Fibroblast of skin of left quadriceps (primary cell): ENCODE measurements around the gene PRDM16.

Source experiments
- DNase-seq, 2 experiments: peaks; one replicate each; pipeline ENCODE4 v3.0.0-alpha.2; 2013; ENCODE audit warnings: low read depth in 2 of 2

PRDM16 gene

DNA sequence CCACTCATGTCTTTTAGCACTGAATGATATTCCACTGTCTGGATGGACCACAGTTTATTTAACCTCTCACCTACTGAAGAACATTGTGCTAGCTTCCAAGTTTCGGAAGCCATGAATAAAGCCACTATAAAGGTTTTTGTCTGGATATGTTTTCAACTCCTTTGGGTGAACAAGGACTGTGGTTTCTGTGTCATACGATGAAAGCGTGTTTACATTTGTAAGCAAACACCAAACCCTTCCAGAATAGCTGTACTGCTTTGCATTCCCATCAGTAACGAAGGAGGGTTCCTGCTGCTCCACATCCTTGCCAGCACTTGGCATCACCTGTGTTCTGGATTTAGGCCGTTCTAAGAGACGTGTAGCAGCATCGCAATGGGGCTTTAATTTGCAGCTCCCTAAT lies 374.8 kb downstream of the PRDM16 start:
- DNase-seq, result no peak

DNA sequence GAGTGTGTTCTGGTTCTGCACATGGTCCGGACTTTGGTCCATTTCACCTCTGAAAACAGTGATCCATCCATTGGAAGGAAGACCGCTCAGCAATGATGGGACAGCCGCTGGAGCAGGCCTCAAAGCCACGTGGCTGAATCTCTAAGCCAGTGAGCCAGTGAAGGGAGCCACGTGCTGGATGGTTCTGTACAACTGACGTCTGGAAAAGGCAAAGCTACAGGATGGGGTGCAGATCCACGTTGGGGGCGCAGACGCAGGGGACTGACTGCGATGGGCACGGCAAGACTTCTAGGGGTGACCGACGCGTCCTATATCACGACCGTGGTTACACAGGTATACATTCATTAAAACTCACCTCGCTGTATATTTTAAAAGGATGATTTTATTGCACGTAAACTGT lies 375.3 kb downstream of the PRDM16 start:
- DNase-seq, result no peak

DNA sequence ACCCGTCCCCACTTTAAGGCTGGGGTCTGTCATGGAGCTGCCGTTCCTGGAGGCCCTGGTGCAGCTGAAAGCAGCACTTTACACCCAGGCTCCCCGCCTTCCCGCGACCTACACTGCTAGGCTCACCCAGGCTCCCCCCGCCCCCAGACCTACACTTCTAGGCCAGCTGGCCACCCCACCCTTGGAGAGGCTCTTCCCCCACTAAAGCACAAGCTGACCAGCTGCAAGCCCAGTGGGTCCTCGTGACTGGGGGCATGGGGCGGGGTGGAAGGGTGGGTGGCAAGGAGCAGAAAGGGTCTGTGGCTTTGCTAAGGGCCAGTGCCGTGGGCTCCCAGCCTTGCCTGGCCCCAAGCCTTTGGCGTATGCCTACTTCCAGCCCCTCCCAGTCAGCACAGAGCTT lies 375.7 kb downstream of the PRDM16 start:
- DNase-seq, result no peak

DNA sequence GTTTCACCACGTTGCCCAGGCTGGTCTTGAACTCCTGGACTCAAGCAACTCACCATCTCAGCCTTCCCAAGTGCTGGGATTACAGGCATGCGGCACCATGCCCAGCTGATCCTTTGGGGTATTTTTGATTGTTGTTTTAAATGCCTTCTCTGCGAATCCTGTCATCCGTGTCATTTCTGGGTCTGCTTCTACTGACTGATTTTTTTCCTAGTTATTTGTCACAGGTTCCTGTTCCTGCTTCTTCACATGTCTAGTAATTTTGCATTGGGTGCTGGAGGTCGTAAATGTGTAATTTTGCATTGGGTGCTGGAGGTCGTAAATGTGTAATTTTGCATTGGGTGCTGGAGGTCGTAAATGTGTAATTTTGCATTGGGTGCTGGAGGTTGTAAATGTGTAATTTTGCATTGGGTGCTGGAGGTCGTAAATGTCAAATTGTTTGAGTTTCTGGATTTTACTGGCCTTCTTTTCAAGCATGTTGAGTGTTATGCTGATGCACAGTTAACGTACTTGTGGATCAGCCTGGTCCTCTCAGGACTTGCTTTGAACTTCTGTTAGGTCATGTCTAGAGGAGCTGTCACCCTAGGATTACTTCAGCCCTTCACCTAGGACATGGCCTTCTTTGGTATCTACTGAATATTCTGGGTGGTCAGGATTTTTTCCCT lies 381.3 kb downstream of the PRDM16 start:
- DNase-seq, result no peak

DNA sequence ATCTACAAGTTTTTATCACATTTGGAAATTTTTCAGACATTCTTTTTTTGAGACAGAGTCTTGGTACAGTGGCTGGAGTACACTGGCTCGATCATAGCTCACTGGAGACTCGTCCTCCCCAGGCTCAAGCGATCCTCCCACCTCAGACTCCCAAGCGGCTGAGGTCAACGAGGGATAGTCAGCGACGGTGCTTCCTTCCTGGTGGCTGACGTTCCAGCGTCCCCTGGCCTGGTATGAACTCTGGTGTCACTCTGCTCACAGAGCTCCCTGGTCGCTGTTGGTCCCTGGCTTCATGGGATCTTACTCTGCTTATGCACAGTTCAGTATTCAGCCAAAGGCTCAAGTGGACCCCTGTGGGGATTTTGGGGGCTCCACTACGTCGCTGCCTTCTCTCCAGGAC lies 382.0 kb downstream of the PRDM16 start:
- DNase-seq, result no peak

DNA sequence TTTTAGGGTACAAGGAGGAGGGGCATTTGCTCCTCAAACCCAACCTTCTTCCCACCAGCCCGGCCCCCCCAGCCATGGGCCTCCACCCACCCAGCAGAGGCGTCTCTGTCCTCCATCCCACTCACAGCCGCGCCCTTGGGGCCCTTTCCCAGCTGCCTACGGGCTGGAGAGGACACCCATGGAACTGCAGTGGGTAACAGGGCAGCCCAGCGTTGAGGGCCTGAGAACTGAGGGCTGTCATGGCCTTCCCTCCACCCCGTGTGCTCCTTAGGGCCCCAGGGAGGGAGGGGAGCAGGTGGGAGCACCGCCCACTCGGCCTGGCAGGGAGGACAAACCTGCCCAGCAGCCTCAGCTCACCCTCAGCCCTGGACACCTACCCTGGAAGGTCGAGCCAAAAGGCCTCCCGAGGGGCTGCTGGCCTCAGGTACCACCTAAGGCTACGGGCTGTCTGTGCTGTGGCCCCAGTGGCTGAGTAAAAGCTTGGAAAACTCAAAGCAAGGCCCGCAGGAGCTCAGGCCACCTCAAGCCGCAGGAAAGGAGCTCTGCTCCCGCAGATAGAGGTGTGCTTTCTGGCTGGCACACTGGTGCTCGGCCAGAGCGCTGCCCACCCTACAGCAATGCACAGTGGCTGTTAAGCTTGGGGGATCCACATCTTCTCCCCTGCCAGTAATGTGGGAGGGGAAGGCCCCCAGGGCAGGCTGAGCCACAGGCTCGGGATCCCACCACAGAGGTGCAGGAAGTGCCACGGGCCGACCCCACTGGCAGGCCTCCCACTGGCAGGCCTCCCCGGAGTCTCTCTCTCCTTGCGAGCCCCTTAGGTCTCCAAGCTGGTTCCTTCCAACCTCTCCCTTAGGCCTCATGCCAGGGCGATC lies 383.2 kb downstream of the PRDM16 start:
- no peak for DNase-seq

DNA sequence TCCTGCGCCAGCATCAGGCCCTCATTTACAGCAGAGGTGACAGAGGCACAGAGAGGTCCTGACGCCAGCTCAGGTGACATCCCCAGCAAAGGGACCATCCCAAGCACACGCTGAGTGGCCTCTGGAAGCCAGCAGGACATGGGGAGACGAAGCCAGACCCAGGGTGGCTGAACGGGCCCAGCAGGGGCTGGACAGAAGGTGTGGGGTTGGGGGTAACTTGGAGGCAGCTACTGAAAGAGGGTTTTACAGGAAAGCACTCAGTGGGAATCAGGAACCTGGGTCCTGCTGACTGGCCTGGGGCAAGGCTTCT lies 383.8 kb downstream of the PRDM16 start:
- DNase-seq, result no peak

DNA sequence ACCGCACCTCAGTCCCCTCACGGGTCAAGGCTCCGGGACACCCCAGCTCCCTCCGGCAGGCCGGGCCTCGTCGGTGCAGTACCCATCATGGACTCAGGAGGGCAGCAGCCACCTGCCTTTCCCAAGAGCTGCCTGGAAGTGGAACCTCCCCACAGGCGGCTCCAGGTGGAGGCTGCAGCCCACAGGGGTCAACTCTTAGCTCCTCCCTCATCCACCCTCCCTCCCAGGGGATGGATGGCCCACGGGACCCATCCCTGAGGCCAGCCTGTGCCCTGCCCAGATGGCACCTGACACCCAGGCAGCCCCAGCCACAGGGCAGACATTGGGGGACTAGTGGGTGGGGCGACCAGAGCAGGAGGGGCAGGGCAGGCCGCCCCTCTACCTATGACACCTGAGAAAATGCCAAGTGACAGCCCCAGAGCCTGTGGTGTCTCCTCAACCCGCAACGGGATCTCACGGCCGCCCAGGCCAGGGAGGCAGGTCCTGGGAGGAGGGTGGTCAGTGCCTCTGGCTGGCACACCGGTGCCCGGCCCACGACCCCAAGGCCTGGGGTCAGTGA lies 384.3 kb downstream of the PRDM16 start:
- peak; percentile 5 to 10 for DNase-seq

DNA sequence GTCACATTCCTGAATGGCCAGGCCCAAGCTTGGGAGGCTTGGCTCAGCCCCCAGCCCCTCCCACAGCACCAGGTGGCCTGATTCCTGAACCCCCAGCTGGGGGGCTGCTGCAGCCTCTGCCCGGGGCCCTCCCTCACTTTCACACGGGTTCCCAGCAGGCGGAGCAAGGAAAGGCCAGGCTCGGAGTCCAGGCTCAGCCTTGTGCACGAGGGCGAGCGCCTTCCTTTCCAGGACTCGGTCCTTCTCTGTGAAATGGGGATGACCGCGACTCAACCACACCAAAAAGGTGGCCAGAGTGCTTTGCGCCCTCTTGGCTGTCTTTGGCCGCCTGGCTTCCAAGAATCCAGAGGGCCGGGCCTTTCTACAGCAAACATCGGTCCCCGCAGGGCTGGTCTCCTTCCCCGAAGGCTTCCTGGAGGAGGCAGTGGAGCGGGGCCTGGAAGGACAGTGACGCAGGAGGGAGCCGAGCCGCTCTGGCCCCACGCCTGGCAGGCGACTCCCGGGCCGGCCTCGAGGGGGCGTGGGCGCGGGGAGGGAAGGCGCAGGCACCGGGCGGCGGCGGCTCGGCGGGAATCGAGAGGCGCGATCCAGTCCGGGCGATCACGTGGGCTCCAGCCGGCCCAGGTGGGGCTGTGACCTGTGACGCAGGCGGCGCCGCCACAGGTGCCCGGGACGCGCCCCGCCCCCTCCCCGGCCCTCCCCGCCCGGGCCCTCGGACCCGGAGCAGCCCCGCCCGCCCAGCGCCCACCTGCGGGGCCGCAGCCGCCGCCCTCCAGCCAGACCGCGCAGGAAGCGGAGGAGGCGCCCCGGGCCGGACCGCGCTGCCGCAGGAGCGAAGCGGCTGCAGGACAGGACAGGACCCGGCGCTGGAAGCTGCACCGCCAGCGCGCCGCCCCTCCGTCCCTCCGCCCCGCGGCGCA lies 385.1 kb downstream of the PRDM16 start, which contains the start of gene ARHGEF16:
ARHGEF16 (plus strand) TSS at position 775 of the 920 bp plus-strand sequence. CDS start 8,420 bp downstream, outside the sequence.
- DNase-seq, result no peak

DNA sequence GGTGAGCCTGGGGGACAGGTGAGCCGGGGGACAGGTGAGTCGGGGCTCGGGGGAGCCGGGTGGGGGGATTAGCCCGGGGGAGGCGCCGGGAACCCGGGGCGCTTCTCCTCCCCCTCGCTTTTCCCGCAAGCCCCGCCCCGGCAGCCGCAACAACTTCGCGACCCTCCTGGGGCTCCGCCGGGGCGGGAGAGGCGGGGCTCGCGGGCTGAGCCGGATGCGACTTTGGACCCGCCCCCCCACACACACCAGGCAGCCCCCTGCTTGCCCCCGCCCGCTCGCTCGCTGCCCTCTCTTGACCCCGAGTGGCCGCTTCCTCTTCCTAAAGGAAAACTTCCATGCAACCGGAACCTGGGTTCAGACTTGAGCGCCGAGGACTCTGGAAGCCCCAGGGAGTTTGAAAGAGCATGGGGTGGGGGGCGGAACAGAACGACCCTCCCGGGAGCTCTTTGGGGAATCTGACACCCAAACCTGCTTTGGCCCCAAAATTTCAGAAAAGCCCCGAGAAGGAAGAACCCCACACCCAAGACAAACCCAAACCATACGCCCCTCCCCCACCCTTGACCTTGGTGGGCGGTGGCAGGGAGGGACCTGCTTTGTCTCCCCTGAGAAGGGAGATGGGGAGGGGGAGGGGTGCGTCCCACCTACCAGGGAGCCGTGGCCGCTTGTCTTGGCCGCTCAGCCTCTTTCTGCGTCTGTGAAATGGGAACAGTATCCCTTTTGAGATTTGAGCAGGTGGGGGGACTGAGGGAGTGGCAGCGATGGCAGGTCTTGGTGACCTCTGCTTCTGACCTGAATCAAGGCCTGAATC lies 386.0 kb downstream of the PRDM16 start:
- DNase-seq, result no peak

DNA sequence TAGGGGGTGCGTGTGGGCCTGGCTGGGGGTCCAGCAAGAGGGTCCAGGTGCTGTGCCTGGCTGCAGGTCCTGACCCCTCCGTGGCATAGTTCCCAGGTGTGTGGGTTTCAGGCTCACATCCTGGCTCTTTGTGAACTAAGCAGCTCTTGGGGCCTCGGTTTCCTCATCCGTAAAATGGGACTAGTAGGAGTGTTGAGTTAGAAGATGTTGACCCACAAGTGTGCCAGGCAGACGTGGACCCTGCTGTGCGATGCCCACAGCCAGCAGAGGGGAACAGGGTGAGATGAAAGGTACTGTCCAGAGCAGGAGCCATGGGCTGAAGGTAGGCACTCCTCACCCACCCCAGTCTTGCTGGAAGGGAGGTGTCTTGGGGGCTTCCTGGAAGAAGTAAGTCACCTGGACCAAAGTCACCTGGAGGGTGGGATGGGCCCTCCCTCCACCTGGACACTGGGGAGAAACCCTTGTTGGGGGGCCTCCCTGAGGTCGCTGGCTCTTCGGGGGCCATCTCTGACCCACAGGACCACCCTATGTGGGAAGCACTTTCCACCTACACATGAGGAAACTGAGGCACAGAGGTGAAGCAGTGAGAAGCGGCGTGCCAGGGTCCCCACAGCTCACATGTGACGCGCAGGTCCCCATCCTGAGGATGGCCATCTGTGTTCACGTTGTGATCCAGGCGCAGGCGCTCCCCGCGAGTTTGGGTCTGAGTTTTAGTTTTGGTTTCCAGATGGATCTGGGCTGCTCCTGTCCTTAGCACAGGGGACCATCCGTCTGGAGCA lies 386.9 kb downstream of the PRDM16 start:
- DNase-seq, result no peak

DNA sequence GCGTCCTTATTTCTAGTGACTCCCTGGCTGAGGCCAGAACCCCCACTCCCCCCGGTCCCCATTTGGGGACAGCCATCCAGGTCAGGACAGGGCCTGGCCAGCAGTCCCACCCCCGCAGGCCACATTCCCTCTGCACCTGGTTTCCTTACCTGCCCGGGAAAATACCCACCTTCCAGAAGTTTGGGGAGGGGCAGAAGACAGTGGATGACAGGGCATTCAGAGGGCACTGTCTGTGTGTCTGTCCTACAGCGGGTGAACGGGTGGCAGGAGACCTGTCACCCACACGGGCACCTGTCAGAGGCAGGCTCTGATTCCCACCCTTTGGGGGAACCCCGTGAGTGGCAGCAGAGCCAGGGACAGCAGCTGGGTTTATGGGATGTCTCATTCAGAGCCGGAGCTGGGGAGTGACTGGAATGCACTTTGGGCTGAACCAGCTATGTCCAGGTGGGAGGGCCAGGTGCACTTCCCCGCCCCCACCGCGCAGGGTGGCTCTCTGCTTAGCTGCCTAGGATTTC lies 387.5 kb downstream of the PRDM16 start:
- DNase-seq, result no peak

DNA sequence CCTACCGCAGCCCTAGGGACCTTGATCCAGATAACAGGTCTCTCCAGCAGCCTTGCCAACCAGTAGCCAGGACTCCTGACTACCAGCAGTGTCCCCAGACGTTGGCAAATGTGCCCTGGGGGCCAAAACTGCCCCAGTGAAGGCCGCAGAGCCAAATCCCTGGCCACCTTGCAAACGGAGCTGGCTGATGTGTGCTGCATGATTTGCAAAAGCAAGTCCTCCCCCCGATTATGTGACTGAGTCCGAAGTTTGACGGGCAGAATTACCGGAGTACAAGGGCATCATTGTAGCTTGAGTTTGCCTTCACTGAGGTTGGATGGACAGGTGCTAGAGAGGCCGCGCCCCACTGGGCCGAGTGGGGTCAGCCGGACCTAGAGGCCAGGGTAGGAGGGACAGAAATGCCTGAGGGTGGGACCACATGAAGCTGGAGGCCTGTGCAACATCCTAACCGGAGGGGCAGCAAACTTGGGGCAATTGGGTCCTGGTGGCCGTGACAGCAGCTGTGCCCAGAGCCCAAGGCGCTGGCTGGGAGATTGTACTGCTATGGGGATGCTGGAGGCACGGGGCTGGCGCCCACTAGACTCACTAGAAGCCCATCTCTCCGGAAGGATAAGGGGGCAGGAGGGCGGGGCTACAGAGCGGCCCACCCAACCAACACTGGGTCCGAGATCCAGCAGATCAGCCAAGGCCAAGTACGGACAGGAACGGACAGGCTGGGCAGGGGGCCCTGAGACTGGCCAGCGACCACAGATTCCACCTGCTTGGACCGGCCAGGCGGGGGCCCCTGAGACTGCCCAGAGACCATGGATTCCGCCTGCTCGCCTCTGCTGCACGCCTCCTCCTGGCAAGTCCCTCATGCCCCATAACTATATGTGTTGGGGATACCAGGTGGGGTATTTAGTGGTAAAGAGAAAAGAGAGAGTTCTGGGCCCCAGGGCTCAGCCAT lies 388.2 kb downstream of the PRDM16 start:
- DNase-seq, result no peak

DNA sequence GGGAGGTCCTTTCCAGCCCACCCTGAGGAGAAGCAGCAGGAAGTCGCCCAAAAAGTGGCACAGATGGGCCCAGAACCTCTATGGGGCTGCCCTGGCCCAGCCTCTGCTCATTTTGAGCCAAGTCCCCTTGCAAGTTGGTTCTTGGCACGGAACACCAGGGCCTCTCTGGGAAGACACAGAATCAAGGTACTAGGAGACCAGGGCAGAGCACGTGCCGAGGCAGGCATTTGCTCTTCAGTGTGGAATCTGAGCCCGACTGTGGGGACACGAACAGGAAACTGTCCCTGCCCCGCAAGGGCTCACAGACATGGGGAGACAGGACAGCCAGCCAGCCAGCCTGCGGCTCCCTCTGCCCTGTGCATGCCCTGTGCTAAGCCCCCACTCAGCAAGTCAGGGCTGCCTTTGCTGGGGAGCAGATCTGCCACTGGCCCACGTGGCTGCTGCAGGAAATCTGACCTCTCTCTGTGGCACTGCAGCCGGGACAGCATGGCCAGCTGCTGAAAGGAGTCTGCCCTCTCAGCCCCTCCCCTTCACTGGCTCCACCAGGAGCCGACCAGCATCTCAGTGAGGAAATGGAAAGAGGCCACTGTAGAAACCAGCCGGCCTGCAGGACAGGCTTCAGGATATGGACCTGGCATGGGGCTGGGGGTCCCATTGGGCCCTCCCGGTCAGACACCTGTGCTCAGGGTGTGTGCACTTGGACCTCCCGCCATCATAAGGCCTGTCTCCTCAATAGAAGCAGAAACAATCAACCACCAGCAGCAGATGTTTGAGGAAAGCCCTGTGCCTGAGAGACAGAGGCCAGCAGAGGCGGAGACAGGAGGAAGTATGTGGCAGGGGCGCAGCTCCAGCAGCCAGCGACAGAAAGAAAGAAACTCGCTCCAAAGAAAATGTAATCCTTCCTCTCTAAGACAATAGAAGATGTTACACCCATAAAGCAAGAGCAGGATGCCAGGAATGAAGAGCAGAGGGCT lies 389.2 kb downstream of the PRDM16 start:
- DNase-seq, result no peak

DNA sequence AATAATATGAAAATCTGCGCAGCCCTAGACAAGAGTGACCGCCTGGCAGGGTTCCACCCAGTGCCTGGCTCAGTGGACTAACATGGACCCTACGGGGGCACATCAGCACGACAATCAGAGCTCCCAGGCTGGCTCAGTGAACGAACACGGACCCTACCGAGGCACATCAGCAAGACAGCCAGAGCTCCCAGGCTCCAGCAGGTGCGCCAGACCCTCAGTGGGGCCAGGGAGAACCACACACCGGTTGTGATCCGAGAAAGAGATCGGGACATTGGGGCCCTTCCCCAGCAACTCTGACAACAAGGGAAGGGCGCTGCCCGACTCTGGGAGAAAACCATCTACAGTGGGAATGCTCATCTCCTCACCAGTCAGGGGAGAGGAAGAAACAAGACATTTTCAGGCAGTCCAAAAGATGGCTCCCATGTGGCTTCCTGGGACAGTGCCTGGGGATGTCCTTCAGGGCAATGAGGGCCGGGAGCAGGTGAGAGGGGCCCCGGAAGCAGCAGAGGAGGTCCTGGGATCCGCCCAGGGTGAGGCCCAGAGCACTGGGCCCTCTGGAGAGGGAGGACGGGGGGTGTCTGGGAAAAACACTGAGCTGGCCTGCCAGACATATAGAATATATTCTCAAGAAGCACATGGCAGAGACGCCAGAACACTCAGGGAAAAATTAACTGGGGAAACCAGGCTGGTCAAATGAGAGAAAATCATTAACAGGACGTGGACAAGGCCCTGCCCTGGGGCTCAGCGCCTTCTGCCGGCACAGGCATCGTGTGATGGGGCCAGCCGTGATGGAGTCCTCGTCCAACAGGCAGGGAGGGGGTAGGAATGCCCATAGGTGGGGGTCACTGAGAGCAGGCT lies 390.3 kb downstream of the PRDM16 start:
- no peak for DNase-seq

DNA sequence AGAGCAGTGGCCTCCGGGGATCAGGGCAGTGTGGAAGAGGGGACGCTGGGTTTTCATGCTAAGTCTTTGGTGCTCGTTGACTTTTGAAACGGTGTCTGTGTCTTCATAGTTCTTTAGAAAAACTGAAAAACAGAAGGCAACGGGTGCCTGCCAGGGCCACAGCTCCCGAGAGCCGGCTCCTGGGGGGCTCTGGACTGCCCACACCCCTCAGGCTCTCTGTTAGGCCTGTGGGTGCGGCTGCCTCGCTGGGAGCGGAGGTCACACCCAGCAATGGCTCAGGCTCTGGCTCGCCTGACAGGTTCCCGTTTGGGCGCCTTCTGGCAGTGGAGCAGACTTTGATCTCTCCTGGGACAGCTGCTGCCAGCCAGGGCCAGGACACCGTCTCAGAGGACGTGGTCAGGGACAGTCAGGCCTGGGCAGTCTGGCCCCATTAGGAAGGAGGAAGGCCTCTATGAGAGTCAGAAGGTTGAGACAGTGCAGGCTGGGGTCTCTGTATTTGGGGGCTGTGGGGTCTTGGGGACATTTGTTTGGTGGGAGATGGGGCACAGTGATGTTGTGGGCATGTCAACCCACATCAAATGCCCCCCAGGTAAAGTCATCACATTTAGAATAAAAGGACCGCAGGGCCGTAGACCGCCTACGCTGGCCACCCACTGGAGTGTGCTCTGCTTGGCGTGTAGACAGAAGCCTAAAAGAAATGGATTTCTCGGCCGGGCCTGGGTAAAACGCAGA lies 391.1 kb downstream of the PRDM16 start:
- DNase-seq, result no peak
